PC-3 (cell line): Measurements from ENCODE around the gene PACSIN2. TPM values are rescaled to one million over a fixed set of nuclear protein-coding genes. Genes with fewer than 3 reads are reported as not detected.

Experiments
- ATAC-seq: fragments of 200-7000 bp; cut with Tn5 transposase; 2 replicates; pipeline ENCODE4 v1.9.1; 2020; ENCODE audit warnings: mild to moderate bottlenecking, moderate library complexity
- BruUV-seq: library from RNA; stranded (reverse); fragments of 400-500 nt; replicated peaks from 2 replicates; lab custom pipeline; 2021; lab: Mats Ljungman, UMichigan
- CTCF ChIA-PET: fragments of 300-600 bp; sonication (Branson Sonifier 250); formaldehyde crosslinking; loops from one replicate; lab custom pipeline; 2022; ENCODE audit warnings: antibody characterized with exemption; lab: Charles Lee
- POLR2A ChIA-PET: fragments of 300-600 bp; sonication (Branson Sonifier 250); formaldehyde crosslinking; loops from one replicate; lab custom pipeline; 2022; ENCODE audit warnings: antibody characterized with exemption; ENCODE audit not compliant: unreplicated experiment; lab: Charles Lee
- DNase-seq: peaks from one replicate; pipeline ENCODE4 v3.0.0-alpha.2; 2015
- H2AFZ ChIP-seq: fragments of 300-600 bp; sonication (generic); 2 replicates; pipeline ENCODE4 v1.6.0; 2016; ENCODE audit warnings: antibody characterized with exemption, low read length
- H3F3A ChIP-seq: fragments of 300-600 bp; sonication (generic); one replicate; pipeline ENCODE4 v1.6.0; 2017; ENCODE audit warnings: antibody characterized with exemption, low read length, control low read depth, mild to moderate bottlenecking; ENCODE audit not compliant: unreplicated experiment
- H3K27ac ChIP-seq: fragments of 300-600 bp; sonication (generic); 2 replicates; pipeline ENCODE4 v1.5.1; 2016; ENCODE audit warnings: mild to moderate bottlenecking, low read length
- H3K27me3 ChIP-seq: fragments of 300-600 bp; sonication (generic); 2 replicates; pipeline ENCODE4 v1.6.1; 2016; ENCODE audit warnings: low read length, mixed read lengths
- H3K36me3 ChIP-seq: fragments of 300-600 bp; sonication (generic); 2 replicates; pipeline ENCODE4 v1.6.1; 2016; ENCODE audit warnings: low read depth, mixed run types, low read length, mixed read lengths
- H3K4me1 ChIP-seq: fragments of 300-600 bp; sonication (generic); 2 replicates; pipeline ENCODE4 v1.5.1; 2016; ENCODE audit warnings: low read length; ENCODE audit not compliant: insufficient read depth
- H3K4me2 ChIP-seq: fragments of 300-600 bp; sonication (generic); 2 replicates; pipeline ENCODE4 v1.6.0; 2016; ENCODE audit warnings: low read length
- H3K4me3 ChIP-seq: fragments of 300-600 bp; sonication (generic); 2 replicates; pipeline ENCODE4 v1.5.1; 2016; ENCODE audit warnings: mild to moderate bottlenecking, low read length, mixed read lengths
- H3K79me2 ChIP-seq: fragments of 300-600 bp; sonication (generic); 2 replicates; pipeline ENCODE4 v1.6.1; 2017; ENCODE audit warnings: low read length, mixed read lengths
- H3K9ac ChIP-seq: fragments of 300-600 bp; sonication (generic); 2 replicates; pipeline ENCODE4 v1.6.0; 2016; ENCODE audit warnings: mild to moderate bottlenecking, low read length
- H3K9me2 ChIP-seq: fragments of 300-600 bp; sonication (generic); replicated peaks from 2 replicates; pipeline ENCODE4 v1.6.1; 2016; ENCODE audit warnings: mixed run types, low read length, mixed read lengths
- H3K9me3 ChIP-seq: fragments of 300-600 bp; sonication (generic); 2 replicates; pipeline ENCODE4 v1.6.1; 2016; ENCODE audit warnings: low read length, mixed read lengths
- H4K20me1 ChIP-seq: fragments of 300-600 bp; sonication (generic); 2 replicates; pipeline ENCODE4 v1.6.1; 2016; ENCODE audit warnings: low read length, mixed read lengths
- EZH2 ChIP-seq: fragments of 300-600 bp; sonication (generic); IDR thresholded peaks from one replicate; pipeline ENCODE4 v1.6.1; 2017; ENCODE audit warnings: antibody characterized with exemption, mild to moderate bottlenecking, low read length; ENCODE audit not compliant: unreplicated experiment
- EZH2phosphoT487 ChIP-seq: fragments of 300-600 bp; sonication (generic); IDR thresholded peaks from 2 replicates; pipeline ENCODE4 v1.6.1; 2018; ENCODE audit warnings: mild to moderate bottlenecking, antibody characterized with exemption, low read length, borderline replicate concordance
- intact Hi-C: fragments of 100-400 bp; cut with micrococcal nuclease; formaldehyde crosslinking; loops from 2 replicates; pipeline ENCODE4 v1.9.0; 2023
- total RNA-seq: library from RNA; depleted of rRNA; stranded (reverse); fragments of >200 nt; gene quantifications from 2 replicates; pipeline ENCODE4 v1.2.3, GENCODE V29; 2014
- TF ChIP-seq, protein P1 (sequence below): fragments of 300-600 bp; sonication (generic); conservative IDR thresholded peaks from 2 replicates; pipeline ENCODE4 v1.5.1; 2017; ENCODE audit warnings: antibody characterized with exemption, low read depth, mild to moderate bottlenecking, low read length

PACSIN2 gene
- total RNA-seq, 1 experiment from 2014 or later = 25.7 TPM

DNA sequence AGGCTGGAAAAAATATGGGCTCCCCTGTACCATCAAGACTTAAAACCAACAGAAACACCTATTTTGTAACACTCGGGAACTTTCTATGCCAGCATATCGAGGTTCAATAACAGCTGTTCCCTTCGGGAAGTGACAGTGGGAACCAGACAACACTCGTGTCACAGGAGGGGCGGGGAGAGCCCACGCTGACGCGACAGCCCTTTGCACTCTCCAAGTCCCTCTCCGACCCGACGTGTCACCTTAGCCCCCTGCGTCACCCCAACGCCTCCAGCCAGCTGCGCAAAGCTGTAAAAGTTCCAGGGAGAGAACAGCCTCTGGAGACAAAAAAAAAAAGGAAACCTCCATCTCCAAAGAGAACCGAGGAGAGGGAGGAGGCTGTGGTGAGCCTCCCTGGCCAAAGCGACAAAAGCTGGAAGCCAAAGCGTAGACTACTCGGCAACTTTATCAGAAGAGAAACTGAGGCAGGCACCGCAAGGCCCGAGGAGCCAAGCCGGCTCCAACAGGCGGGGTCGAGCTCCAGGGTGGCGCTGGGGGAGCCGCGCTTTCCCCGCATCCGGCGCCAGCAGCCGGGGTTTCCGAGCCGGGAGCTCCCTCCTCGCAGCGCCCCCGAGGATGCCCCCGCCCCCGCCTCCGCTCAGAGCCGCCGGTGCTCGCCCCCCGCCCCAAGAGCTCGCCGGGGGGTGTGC lies 158.6 kb downstream of the PACSIN2 start:
- DNase-seq = no peak
- peaks cover 40% of the 10 kb centered on the region for H3K79me2 ChIP-seq
- intact Hi-C loops = no loop called here

DNA sequence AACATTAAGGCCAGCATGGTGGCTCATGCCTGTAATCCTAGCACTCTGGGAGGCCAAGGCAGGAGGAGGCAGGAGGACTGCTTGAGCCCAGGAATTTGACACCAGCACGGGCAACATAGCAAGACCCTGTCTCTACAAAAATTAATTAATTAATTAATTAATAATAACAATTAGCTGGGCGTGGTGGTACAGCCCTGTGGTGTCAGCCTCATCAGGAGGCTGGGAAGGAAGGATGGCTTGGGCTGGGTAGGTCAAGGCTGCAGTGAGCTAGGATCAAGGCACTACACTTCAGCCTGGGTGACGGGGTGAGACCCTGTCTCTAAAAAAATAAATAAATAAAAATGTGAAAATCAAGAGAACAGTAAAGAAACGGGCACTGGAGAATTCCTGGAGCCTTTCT lies 159.2 kb downstream of the PACSIN2 start:
- no peak overlapping the region for H3K27ac ChIP-seq
- H2AFZ ChIP-seq = no peak overlapping the region
- peaks cover 4% of the 10 kb centered on the region; the same call in 1 of the 2 replicates for H4K20me1 ChIP-seq
- intact Hi-C loops = no loop called here
- peaks cover 46% of the 10 kb centered on the region for H3K79me2 ChIP-seq
- peak overlapping the region; percentile 85 for H3K9ac ChIP-seq
- no peak for DNase-seq
- H3K4me1 ChIP-seq = 0 out of 2 replicates have a peak, but pooled peaks cover 4% of the 10 kb centered on the region
- H3K27me3 ChIP-seq = no peaks in the 10 kb centered on the region
- POLR2A ChIA-PET = interaction anchor here (0.6 kb wide), 1 partner anchor 139 kb away, joined by 3 read pairs; no protein-coding TSS in a partner anchor
- TF ChIP-seq, protein P1, sequence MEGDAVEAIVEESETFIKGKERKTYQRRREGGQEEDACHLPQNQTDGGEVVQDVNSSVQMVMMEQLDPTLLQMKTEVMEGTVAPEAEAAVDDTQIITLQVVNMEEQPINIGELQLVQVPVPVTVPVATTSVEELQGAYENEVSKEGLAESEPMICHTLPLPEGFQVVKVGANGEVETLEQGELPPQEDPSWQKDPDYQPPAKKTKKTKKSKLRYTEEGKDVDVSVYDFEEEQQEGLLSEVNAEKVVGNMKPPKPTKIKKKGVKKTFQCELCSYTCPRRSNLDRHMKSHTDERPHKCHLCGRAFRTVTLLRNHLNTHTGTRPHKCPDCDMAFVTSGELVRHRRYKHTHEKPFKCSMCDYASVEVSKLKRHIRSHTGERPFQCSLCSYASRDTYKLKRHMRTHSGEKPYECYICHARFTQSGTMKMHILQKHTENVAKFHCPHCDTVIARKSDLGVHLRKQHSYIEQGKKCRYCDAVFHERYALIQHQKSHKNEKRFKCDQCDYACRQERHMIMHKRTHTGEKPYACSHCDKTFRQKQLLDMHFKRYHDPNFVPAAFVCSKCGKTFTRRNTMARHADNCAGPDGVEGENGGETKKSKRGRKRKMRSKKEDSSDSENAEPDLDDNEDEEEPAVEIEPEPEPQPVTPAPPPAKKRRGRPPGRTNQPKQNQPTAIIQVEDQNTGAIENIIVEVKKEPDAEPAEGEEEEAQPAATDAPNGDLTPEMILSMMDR = no peak
- no peak for TF ChIP-seq EZH2phosphoT487
- TF ChIP-seq EZH2 = no peak
- no TSS peak for BruUV-seq
- no peaks in the 10 kb centered on the region for H3K9me2 ChIP-seq
- peak overlapping the region; percentile 94 for H3K4me3 ChIP-seq
- ATAC-seq = no peak
- no peaks in the 10 kb centered on the region for H3F3A ChIP-seq
- no peaks in the 10 kb centered on the region for H3K9me3 ChIP-seq
- CTCF ChIA-PET = interaction anchor here (0.9 kb wide), 1 partner anchor 12 kb away, joined by 6 read pairs; no protein-coding TSS in a partner anchor
- no peaks in the 10 kb centered on the region for H3K36me3 ChIP-seq
- peak overlapping the region; percentile 97 for H3K4me2 ChIP-seq

More for the DNA sequence above, 158.6 kb downstream of the PACSIN2 start:
- H2AFZ ChIP-seq = peak overlapping the region; percentile 40; the same call in 1 of the 2 replicates
- peak overlapping the region; percentile 97 for H3K4me2 ChIP-seq
- H3K4me3 ChIP-seq = peak overlapping the region; percentile 94
- no peaks in the 10 kb centered on the region for H3K9me3 ChIP-seq
- TF ChIP-seq EZH2phosphoT487 (no peak), EZH2 (no peak)
- TF ChIP-seq, protein P1 = no peak
- peak overlapping the region; percentile 18; the same call in 1 of the 2 replicates for H3K27ac ChIP-seq
- ATAC-seq = peak; percentile 25
- no peaks in the 10 kb centered on the region for H3K9me2 ChIP-seq
- H3F3A ChIP-seq = no peaks in the 10 kb centered on the region
- no TSS peak for BruUV-seq
- peaks cover 4% of the 10 kb centered on the region; the same call in 1 of the 2 replicates for H4K20me1 ChIP-seq
- H3K27me3 ChIP-seq = no peaks in the 10 kb centered on the region
- ChIA-PET POLR2A (interaction anchor here (0.5 to 0.6 kb wide), 2 partner anchors 138 to 158 kb away, joined by 3 to 7 read pairs; partner anchors contain the start of gene PACSIN2), CTCF (interaction anchor here (0.9 kb wide), 1 partner anchor 11 kb away, joined by 6 read pairs; no protein-coding TSS in a partner anchor)
- H3K9ac ChIP-seq = peak overlapping the region; percentile 85
- H3K36me3 ChIP-seq = no peaks in the 10 kb centered on the region
- 0 out of 2 replicates have a peak, but pooled peaks cover 4% of the 10 kb centered on the region for H3K4me1 ChIP-seq
